GM12872 (cell line): ENCODE data around the gene COX18.
A peak's percentile ranks its signal among the peaks of the same experiment; 100 is the strongest.

ENCODE experiments used
- CTCF ChIP-seq: IDR thresholded peaks from 3 replicates; pipeline ENCODE4 v1.5.1; 2011; ENCODE audit warnings: low read depth, mild to moderate bottlenecking, low read length, moderate library complexity; ENCODE audit not compliant: insufficient read depth

The COX18 gene

GRCh38 chr4:73019462-73020047 lies 50.0 kb downstream of the COX18 start:
- peak; percentile 63 for TF ChIP-seq CTCF

- TF ChIP-seq CTCF: no peak
These were observed 50.9 kb downstream of the COX18 start for GRCh38 chr4:73018595-73018994.

- no peak for TF ChIP-seq CTCF
These were observed 56.2 kb downstream of the COX18 start for GRCh38 chr4:73013310-73013709.

GRCh38 chr4:73012673-73013072 lies 56.8 kb downstream of the COX18 start:
- TF ChIP-seq CTCF: no peak

GRCh38 chr4:73011629-73011985 lies 57.9 kb downstream of the COX18 start:
- TF ChIP-seq CTCF: no peak

- TF ChIP-seq CTCF: no peak
These were observed 58.5 kb downstream of the COX18 start for GRCh38 chr4:73010789-73011628.

GRCh38 chr4:73007526-73008100 lies 61.9 kb downstream of the COX18 start:
- TF ChIP-seq CTCF: no peak
